ENCODE measurements around the gene SAMD4B. TPM values are rescaled to one million over a fixed set of nuclear protein-coding genes. Genes with fewer than 3 reads are reported as not detected.
A peak's percentile ranks its signal among the peaks of the same experiment; 100 is the strongest.

SAMD4B gene
- total and polyA plus RNA-seq, 9 of the 15 experiments (the other 6 are each of a cell fraction or from before 2014, with no cell fraction given): 3.4 to 90.5 (median 38.0) TPM

DNA sequence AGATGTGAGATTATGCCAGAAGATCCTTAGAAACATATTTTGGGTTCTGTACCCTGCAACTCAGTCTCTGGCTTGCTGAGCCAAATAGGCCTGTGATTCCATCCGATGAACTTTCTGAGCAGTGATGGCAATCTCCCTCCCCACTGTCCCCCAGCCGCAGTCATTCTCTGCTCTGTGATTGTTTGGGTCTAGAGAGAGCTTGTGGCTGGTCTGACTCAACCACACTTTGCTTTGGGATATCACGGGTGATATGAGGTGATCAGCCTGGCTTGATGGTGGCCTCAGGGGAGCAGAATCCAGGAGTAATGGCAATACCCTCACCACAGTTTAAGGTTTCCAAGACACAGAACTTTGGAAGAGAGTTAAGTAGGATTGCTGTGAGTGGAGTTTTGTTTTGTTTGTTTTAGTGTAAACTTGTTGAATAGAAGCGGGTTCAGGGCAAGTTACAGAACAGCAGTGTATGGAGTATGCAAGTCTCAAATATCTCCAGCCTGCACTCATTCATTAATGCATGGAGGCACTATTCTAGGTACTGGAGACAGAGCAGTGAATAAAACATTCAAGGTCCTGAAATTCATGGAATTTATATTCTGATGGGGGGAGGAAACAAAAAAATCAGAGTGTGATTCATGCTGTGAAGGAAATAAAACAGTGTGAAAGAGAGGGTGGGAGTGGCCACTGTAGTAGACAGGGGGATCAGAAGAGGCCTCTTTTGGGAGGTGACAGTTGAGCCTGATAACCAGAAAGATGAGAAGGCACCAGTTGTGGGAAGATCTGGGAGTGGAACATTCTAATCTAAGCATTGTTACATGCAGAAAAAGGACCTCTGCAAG is 5.3 kb downstream of the SAMD4B start (continued):
- TF ChIP-seq, protein P1, sequence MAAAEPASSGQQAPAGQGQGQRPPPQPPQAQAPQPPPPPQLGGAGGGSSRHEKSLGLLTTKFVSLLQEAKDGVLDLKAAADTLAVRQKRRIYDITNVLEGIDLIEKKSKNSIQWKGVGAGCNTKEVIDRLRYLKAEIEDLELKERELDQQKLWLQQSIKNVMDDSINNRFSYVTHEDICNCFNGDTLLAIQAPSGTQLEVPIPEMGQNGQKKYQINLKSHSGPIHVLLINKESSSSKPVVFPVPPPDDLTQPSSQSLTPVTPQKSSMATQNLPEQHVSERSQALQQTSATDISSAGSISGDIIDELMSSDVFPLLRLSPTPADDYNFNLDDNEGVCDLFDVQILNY (CRISPR knock-in tag; IDR thresholded peaks at IDR 0.05): no peak

DNA sequence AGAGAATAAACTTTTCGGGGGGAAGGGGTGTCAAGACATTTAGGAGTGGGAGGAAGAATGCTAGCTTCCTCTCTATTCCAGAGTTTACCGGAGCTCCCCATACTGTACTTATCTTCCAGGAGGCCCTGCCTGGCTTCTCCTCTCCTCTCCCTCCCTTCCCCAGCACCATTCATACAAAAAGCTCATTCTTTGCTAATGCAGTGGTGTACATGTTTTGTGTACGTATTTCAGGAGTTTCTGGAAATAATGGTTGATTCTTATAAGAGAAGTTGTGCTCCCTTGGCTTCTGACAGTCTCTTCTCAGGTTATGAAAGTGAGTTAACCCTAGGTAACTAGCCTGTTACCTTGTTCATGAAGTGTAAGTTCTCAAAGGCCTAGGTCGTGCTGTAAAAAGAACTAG is 7.1 kb downstream of the SAMD4B start:
- Histone ChIP-seq H3K79me2 (ENCODE audit: control insufficient read depth, insufficient read depth, low read length) (peaks cover 83% of the 10 kb centered on the region), H3K4me2 (ENCODE audit: insufficient read depth, low read length) (no peak overlapping the region), H3K9ac (ENCODE audit: insufficient read depth in 1 of 2, low read depth in 2 of 2, low read length in 2 of 2) (no peak overlapping the region; a peak in 1 of 4 replicates), H3K4me3 (no peak overlapping the region), H3K9me1 (ENCODE audit: control insufficient read depth, insufficient read depth, low read length) (peaks cover 12% of the 10 kb centered on the region), H3K27ac (ENCODE audit: extremely low read depth, low read depth, low read length) (0 out of 3 replicates have a peak overlapping the region, but pooled peaks have one; percentile 21), H4K20me1 (replicated peaks; ENCODE audit: control insufficient read depth, insufficient read depth, low read length) (peaks cover 38% of the 10 kb centered on the region), H3K36me3 (ENCODE audit: control insufficient read depth, insufficient read depth, low read length) (peaks cover 86% of the 10 kb centered on the region), H3K4me1 (replicated peaks in 1 of 2; ENCODE audit: control insufficient read depth in 2 of 2, insufficient read depth in 2 of 2, low read length in 2 of 2) (peaks cover 26 to 57% of the 10 kb centered on the region in 2 experiments), H2AFZ (ENCODE audit: low read depth, low read length) (no peak overlapping the region), H3K27me3 (ENCODE audit: control insufficient read depth in 2 of 2, insufficient read depth in 2 of 2, low read length in 2 of 2) (no peaks in the 10 kb centered on the region), H3K9me3 (replicated peaks; ENCODE audit: control insufficient read depth, insufficient read depth, low read depth, low read length) (no peaks in the 10 kb centered on the region)
- DNase-seq (ENCODE audit: extremely low read depth in 1 of 4, low spot score in 3 of 4) (no peak), FAIRE-seq (no peak), ATAC-seq (no peak)
- no TSS peak for BruUV-seq (replicated peaks)
- intact Hi-C loops (cut with micrococcal nuclease) (no loop called here), in situ Hi-C loops (cut with MboI) (no loop called here)
- TF ChIP-seq, protein P2, sequence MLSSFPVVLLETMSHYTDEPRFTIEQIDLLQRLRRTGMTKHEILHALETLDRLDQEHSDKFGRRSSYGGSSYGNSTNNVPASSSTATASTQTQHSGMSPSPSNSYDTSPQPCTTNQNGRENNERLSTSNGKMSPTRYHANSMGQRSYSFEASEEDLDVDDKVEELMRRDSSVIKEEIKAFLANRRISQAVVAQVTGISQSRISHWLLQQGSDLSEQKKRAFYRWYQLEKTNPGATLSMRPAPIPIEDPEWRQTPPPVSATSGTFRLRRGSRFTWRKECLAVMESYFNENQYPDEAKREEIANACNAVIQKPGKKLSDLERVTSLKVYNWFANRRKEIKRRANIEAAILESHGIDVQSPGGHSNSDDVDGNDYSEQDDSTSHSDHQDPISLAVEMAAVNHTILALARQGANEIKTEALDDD (IDR thresholded peaks at IDR 0.05): 0 out of 2 replicates have a peak, but pooled peaks have one; percentile 11
- no peak for TF ChIP-seq LARP7 (IDR thresholded peaks at IDR 0.05)
- WGBS (ENCODE audit: insufficient coverage, low coverage, missing lambda C conversion rate): 82% methylated on average over 4 of the region's 4 CpGs
- CTCF ChIA-PET (ENCODE audit: low intra/inter-chr PET ratio): no interaction called here
- POLR2A ChIA-PET: interaction anchor here (1.1 to 1.3 kb wide), 2 partner anchors 14 to 87 kb away, joined by 3 read pairs; partner anchors contain the start of gene RPS16

All from K562 (cell line).